ENCODE data around the gene WFDC13.
"Not testable (repeated sequence)": the region's sequence is repeated elsewhere in the genome, so short reads cannot be mapped to it uniquely, and the experiment has no call there.

Gene WFDC13, protein sequence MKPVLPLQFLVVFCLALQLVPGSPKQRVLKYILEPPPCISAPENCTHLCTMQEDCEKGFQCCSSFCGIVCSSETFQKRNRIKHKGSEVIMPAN

DNA sequence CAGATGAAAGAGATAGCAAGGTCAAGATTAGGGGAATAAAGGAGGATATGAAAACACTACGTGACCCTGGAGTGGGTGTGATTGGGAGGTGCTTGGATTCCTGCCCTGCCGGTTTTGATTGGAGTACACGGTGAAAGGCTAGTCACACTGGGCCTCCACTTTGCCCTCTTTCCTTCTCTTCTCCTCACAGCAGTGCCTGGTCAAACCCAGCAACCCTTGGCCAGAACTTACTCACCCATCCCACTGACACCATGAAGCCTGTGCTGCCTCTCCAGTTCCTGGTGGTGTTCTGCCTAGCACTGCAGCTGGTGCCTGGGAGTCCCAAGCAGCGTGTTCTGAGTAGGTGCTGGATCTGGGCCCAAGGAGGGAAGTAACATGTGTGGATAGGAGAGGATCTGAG lies at the start of gene WFDC13:
TSS of gene WFDC13 (plus strand) at position 166 of the 400 bp plus-strand sequence. CDS start at position 252, 86 bp downstream.
- DNase-seq (ENCODE audit: low read depth, low spot score) = no peak

DNA sequence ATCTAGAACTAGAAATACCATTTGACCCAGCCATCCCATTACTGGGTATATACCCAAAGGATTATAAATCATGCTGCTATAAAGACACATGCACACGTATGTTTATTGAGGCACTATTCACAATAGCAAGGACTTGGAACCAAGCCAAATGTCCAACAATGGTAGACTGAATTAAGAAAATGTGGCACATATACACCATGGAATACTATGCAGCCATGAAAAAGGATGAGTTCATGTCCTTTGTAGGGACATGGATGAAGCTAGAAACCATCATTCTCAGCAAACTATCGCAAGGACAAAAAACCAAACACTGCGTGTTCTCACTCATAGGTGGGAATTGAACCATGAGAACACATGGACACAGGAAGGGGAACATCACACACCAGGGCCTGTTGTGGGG lies 44.8 kb upstream of the WFDC13 start:
- DNase-seq (ENCODE audit: low read depth, low spot score) = not testable (repeated sequence)

DNA sequence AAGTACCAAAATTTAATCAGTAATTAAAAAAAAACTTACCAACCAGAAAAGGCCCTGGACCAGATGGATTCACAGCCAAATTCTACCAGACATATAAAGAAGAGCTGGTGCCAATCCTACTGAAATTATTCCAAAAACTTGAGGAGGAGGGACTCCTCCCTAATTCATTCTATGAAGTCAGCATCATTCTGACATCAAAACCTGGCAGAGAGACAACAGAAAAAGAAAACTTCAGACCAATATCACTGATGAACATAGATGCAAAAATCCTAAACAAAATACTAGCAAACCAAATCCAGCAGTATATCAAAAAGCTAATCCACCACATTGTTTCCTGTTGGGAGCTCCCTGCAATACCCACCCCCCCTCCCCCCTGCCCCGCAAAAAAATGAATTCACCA lies 31.7 kb upstream of the WFDC13 start, which contains the start of gene WFDC11:
TSS of gene WFDC11 (minus strand) at position 101 of the 400 bp plus-strand sequence. CDS start 19,639 bp downstream, outside the sequence.
- no peak for DNase-seq (ENCODE audit: low read depth, low spot score)

DNA sequence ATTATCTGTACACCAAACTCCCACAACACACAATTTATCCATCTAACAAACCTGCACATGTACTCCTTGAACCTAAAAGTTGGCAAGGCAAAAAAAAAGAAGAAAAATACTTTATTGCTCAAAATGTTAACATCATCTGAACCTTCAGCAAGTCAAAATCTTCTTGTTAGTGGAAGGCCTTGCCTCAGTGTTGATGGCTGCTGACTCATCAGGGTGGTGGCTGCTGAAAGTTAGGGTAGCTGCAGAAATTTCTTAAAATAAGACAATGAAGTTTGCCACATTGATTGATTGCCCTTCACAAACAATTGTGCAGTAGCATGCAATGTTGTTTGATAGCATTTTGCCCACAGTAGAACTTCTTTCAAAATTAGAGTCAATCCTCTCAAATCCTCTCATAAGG lies 29.1 kb upstream of the WFDC13 start:
- no peak for DNase-seq (ENCODE audit: low read depth, low spot score)

DNA sequence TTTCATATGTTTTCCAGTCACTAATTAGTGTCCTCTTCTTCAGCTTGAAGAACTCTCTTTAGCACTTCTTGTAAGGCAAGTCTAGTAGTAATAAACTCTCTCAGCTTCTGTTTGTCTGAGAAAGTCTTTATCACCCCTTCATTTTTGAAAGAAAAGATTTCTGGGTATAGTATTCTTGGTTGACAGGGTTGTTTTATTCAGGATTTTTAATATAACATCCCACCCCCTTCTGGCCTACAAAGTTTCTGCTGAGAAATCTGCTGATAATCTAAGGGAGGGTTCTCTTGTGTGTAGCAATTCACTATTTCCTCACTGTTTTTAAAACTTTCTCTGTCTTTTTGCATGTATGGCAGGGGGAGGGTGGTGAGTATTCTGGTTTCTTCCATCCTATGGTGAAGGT lies 22.2 kb upstream of the WFDC13 start:
- no peak for DNase-seq (ENCODE audit: low read depth, low spot score)

DNA sequence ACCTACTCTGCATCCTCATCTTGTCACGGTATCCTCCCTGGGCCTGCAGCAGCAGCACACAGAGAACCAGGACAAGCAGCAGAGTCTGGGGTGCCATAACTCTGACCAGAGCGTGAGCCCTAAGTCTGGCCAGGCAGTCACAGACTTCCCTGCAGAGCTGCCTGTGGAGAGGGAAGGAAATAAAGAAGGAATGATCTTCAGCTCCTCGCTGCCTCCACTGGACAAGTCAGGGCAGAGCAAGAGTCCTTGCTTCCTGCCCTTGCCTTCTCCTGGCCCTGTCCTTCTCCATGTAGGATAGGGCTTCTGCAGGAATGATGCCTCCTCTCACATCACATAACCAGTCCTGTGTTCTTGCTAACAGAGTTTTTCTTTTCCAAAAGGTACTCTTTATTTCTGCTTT lies 15.9 kb upstream of the WFDC13 start:
- DNase-seq (ENCODE audit: low read depth, low spot score) = no peak

DNA sequence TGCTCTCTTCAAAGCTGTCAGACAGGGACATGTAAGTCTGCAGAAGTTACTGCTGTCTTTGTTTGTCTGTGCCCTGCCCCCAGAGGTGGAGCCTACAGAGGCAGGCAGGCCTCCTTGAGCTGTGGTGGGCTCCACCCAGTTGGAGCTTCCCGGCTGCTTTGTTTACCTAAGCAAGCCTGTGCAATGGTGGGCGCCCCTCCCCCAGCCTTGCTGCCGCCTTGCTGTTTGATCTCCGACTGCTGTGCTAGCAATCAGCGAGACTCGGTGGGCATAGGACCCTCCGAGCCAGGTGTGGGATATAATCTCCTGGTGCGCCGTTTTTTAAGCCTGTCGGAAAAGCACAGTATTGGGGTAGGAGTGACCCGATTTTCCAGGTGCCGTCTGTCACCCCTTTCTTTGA lies 8.5 kb upstream of the WFDC13 start:
- DNase-seq (ENCODE audit: low read depth, low spot score) = not testable (repeated sequence)

DNA sequence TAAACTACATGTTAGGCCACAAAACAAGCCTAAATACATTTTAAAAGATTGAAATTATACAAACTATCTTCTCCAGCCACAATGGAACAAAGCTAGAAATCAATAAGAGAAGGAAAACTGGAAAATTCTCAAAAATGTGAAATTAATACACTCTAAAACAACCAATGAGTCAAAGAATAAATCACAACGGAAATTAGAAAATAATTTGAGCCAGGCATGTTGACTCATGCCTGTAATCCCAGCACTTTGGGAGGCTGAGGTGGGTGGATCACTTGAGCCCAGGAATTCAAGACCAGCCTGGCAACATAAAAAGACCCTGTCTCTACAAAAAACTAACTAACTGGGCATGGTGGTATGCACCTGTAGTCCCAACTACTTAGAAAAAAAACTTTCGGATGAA lies 6.3 kb upstream of the WFDC13 start:
- DNase-seq (ENCODE audit: low read depth, low spot score) = no peak

DNA sequence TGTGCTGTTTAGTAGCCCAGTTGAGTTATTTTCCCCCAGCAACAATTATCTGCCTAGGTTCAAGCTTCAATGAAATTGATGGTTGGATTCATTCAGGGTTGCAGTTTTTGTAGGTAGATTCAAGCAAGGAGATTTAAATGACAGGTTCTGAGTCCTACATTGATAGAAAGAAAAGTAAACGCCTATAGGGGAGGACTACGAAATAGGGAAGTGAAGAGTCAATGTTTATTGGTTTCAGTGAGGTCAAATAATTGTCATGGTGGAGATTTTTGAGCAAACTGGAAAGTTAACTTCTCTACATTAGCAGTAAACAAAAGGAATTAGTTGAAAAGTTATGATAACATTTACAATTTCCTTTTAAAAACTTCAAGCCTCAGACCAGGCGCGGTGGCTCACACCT lies 734 bp upstream of the WFDC13 start:
- DNase-seq (ENCODE audit: low read depth, low spot score) = no peak

DNA sequence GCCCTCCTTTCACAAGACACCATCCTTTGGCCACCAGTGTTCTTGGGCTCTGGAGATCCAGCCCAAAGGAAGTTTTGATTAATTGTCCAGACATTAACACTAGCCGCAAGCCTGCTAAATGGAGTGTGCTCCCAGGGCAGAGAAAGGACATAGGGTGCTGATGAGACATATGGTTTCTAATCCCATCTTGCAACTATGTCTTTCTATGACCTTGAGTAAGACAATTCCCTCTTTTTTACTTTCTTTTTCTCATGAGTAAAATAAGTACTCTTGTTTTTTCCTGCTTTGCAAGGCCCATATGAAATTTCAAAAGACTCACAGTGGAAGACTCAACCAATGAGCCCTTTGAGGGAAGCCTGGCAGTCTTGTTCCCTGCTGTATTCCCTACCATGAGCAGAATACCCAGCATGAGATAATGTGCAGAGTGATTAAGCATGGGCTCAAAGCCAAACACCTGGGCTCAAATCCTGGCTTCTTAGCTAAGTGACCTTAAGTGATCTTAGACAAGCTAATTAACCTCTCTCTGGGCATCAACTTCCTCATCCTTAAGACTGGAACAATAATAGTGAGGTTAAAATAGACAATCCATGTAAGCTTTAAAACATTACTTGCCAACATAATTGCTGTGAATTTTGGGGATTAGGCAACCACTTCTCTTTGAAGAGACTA lies 3.3 kb downstream of the WFDC13 start, which contains the start of gene WFDC10B:
TSS of gene WFDC10B (minus strand) at position 51 of the 669 bp plus-strand sequence. CDS start 19,027 bp downstream, outside the sequence.
- DNase-seq (ENCODE audit: low read depth, low spot score) = no peak

DNA sequence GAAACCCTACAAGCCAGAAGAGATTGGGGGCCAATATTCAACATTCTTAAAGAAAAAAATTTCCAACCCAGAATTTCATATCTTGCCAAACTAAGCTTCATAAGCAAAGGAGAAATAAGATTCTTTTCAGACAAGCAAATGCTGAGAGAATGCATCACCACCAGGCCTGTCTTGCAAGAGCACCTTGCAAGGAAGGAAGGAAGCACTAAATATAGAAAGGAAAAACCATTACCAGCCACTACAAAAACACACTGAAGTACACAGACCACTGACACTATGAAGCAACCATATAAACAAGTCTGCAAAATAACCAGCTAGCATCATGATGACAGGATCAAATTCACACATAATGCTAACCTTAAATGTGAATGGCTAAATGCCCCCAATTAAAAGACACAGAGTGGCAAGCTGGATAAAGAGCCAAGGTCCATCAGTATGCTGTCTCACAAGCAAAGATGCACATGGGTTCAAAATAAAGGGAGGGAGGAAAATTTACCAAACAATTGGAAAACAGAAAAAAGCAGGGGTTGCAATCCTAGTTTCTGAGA lies 14.4 kb downstream of the WFDC13 start:
- not testable (repeated sequence) for DNase-seq (ENCODE audit: low read depth, low spot score)

DNA sequence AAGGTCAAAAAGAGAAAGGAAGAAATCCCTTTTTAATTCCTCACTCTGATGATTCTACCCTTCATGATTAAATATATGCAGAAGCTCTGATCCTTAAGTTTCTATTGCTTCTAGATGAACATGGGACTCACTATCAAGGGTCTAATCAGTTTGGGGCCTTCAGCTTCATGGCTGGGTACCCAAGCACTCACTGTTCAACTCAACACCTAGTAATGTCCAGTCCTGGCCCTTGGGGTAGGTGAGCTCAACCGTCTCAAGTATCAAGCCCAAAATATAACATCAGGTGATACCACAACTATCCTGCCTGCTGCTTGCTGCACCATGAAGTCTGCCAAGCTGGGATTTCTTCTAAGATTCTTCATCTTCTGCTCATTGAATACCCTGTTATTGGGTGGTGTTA lies 20.2 kb downstream of the WFDC13 start, which contains the start of gene SPINT4:
TSS of gene SPINT4 (plus strand) at position 301 of the 400 bp plus-strand sequence. CDS start at position 322, 21 bp downstream.
- DNase-seq (ENCODE audit: low read depth, low spot score) = no peak

DNA sequence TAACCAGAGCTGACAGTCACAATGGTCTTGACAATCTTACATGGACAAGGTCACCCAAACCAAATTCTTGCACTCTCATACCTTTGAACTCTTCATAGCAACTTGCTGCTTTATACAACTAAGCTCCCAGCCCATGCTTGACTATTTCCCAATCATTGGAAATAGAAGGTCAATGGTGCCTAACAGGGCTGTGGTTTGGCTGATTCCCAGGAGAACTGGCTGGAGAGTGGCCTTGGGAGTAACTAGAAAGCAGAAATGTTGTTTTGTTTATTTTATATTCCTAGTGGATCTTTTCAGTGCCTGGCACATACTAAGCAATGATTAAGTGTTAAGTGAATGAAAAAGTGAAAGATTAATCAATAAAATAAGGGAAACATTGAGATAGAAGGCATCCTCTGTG lies 23.3 kb downstream of the WFDC13 start:
- DNase-seq (ENCODE audit: low read depth, low spot score) = no peak

DNA sequence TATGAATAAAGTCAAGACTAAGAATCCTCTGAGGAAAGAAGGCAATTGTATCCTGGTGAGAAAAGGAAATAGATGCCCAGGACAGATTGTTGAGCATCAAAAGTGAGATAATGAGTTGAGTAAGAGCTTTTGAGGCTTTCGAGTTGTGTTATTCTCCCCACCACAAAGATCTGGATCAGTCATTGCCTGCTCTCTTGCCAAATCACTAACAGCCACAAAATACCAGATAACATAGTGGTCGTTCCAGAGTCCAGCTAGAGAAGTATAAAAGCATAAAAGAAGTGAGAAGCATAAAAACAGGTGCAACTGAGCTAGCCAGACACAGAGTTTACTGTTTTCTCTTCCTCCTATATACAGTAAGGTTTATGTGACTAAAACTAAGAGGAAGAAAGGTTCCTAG lies 25.2 kb downstream of the WFDC13 start:
- DNase-seq (ENCODE audit: low read depth, low spot score) = peak; percentile 13

DNA sequence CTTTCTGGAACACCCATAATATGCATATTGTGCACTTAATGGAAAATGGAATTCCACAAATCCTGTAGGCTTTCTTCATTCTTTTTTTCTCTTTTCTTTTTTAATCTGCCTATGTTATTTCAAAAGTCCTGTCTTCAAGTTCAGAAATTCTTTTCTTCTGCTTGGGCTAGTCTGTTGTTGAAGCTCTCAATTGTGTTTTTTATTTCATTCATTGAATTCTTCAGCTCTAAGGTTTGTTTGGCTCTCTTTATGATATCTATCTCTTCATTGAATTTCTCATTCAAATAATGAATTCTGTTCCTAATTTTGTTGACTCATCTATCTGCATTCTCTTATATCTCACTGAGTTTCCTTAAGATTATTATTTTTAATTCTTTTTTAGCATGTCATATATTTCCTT lies 30.4 kb downstream of the WFDC13 start:
- DNase-seq (ENCODE audit: low read depth, low spot score) = no peak

DNA sequence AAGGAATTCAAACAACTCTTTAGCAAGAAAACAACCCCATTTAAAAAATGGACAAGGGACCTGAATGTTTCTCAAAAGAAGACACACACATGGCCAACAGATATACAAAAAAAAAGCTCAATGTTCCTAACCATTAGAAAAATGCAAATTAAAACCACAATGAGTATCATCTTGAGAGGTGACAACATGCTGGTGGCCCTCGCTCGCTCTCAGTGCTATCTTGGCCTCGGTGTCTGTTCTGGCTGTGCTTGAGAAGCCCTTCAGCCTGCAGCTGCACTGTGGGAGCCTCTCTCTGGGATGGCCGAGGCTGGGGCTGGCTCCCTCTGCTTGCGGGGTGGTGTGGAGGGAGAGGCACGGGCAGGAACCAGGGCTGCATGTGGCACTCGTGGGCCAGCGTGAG lies 33.7 kb downstream of the WFDC13 start:
- DNase-seq (ENCODE audit: low read depth, low spot score) = no peak

DNA sequence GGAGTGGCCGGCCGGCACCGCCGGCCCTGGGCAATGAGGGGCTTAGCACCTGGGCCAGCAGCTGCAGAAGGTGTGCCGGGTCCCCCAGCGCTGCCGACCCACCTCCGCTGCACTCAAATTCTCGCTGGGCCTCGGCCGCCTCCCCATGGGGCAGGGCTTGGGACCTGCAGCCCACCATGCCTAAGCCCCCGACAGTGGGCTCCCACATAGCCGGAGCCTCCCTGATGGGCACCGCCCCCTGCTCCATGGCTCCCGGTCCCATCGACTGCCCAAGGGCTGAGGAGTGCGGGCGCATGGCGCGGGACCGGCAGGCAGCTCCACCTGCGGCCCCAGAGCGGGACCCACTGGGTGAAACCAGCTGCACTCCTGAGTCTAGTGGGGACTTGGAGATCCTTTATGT lies 34.1 kb downstream of the WFDC13 start:
- no peak for DNase-seq (ENCODE audit: low read depth, low spot score)

DNA sequence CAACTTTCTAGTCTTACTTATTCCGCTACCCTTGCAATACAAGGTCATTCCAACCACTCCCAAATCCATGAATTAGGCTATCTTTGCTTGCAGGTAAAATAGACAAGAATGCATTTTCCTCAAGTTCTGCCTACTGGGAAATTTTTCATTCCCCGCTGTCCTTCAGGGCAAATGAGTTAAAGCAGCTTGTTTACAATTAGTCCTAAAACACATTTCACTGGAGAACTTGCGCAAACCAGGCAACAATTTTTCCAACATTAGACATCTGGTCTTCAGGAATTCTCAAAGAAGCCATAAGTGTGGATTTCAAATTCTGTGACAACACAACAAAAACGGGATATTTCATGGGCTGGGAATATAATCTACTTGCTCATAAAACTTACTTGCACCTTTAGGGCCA lies 40.8 kb downstream of the WFDC13 start:
- no peak for DNase-seq (ENCODE audit: low read depth, low spot score)

DNA sequence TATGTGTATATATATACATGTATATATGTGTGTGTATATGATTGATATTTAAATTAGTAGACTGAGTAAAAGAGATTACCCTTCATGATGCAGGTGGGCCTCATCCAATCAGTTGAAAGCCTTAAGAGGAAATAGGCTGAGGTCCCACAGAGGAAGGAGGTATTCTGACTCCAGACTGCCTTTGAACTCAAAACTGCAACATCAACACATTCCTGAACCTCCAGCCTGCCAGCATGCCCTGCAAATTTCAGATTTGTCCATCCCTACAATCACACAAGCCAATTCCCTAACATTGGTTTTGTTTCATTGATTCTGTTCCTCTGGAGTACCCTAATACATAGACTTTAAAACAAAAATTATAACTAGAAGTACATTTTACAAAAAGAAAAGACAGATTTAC lies 43.2 kb downstream of the WFDC13 start:
- no peak for DNase-seq (ENCODE audit: low read depth, low spot score)

DNA sequence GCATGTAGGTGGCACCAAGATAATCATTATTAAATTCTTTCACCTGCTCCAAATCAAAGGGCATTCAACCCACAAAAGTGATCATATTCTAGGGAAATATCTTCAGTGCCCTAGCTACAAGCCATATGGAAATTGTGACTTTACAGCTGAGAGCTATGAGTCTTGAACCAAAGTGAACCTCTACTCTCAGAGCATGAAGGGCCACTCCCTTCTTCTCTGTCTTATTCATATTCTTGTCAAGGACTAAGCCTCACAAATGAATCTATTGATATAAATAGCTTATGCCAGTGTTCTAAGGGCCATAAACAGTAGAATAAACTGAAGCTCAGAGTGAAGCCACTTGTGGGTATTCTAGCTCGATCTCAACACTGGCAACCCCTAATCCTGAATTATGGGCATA lies 49.9 kb downstream of the WFDC13 start:
- DNase-seq (ENCODE audit: low read depth, low spot score) = no peak

DNA sequence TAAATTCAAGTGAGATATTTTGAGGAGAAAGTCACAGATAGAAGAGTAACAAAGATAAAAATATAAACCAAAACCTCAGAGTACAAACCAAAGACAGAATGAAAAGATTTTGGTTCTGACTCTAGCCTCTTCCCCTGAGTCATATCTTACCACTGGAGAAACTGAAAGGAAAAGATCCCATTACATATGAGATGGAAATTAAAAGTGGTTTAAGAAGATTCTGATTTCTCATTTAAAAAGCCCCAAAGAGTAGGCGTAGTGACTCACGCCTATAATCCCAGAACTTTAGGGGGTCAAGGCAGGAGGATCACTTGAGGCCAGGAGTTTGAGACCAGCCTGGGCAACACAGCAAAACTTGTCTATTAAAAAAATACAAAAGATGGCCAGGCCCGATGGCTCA lies 50.9 kb downstream of the WFDC13 start:
- no peak for DNase-seq (ENCODE audit: low read depth, low spot score)

DNA sequence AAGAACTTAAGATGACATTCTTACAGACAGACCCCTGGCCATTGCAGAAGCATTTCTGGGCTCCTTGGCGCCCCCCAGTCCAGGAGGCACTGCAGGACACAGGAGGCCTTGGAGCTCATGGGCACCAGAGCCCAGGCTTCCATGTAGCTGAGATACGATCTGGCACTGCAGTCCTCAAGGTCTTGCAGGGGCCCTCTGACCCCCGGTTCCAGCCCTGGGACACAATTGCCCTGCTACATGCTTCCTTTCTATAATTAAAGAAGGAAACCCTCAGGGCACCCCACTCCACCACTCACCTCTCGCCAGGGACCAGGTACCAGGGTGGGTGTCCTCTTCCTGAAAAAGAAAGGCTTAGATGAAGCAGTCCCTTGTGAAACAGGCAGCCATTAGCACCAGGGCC lies 56.3 kb downstream of the WFDC13 start:
- DNase-seq (ENCODE audit: low read depth, low spot score) = no peak
